Stimulated activated CD8-positive, alpha-beta memory T cell treated with anti-CD3 and anti-CD28 coated beads, Interleukin-12 subunit alpha, Interleukin-12 subunit beta, amount 100 ng/mL, for 24 hours (primary cell): Measurements from ENCODE around the gene HOXD4.

Experiments used
- DNase-seq: peaks from one replicate; pipeline ENCODE4 v3.0.0-alpha.2; 2020; ENCODE audit errors: extremely low read depth

Gene HOXD4

DNA sequence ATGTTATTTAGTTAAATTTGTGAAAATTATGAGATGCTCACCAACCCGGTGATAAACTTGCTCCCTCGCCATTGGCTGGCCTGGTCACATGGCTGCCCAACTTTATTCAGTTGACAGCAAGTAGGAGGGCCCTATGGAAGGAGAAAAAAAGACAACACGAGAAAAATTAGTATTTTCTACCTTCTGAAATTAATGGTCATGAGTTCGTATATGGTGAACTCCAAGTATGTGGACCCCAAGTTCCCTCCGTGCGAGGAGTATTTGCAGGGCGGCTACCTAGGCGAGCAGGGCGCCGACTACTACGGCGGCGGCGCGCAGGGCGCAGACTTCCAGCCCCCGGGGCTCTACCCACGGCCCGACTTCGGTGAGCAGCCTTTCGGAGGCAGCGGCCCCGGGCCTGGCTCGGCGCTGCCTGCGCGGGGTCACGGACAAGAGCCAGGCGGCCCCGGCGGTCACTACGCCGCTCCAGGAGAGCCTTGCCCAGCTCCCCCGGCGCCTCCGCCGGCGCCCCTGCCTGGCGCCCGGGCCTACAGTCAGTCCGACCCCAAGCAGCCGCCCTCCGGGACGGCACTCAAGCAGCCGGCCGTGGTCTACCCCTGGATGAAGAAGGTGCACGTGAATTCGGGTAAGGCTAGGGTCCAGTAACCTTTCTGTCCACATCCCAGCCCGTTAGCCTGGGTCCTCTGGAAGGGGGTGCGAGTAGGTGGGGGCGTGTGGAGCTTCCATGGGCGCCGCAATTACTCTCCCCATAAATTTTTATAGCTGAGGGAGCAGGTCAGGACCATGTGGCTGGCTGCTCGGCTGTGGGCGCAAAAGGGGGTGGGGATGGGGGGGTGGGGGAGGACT, at the start of gene HOXD4:
Gene HOXD4, plus strand, starts transcription at position 109 of the 846 bp plus-strand sequence. Its CDS starts 84 bp downstream, at position 193.
- DNase-seq = no peak

GRCh38 chr2:176101842-176102241, 49.5 kb upstream of the HOXD4 start:
- DNase-seq = no peak

DNA sequence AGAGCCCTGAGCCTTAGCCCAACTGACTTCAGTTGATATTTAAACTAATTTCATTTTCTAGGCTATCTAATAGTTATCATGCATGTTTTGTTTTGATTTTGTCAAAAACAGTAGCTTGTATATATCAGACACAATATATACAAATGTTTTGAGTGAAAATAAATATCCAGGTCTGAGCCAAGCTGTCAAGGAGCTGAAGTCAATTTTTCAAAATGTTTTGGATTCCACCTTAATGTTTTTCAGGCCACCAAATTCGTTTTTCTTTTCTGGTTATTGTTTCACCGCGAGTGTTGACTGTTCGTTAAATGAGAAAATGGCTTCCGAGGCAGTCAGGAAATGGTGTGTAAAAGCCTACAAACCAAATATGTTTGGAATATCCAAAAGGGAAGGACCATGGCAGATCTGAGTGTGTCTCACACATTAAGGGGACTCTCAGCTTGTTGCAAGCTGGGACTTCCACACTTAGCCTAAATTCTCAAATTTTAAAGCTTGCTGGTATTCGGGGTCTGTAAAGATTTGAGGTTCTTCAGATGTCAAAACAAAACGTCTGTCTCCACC, 49.0 kb upstream of the HOXD4 start:
- no peak for DNase-seq

DNA sequence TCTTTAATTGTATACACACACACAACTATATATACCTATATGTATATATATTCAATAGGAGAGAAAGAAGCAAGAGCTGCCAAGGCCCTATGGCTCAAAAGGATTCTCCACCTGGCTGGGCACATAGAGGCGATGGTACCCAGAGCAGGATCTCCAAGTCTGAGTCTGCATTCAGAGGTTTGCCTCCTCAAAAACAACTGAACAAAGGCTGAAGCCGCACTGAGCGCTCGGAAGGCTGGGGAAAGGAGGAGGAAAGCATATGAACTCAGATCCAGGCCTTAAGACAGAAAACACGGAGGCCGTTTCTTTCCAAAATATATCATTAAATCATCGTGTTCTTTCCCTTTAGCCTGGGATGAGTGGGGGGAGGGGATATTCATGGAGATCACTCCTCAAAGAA, 48.2 kb upstream of the HOXD4 start:
- DNase-seq = no peak

DNA sequence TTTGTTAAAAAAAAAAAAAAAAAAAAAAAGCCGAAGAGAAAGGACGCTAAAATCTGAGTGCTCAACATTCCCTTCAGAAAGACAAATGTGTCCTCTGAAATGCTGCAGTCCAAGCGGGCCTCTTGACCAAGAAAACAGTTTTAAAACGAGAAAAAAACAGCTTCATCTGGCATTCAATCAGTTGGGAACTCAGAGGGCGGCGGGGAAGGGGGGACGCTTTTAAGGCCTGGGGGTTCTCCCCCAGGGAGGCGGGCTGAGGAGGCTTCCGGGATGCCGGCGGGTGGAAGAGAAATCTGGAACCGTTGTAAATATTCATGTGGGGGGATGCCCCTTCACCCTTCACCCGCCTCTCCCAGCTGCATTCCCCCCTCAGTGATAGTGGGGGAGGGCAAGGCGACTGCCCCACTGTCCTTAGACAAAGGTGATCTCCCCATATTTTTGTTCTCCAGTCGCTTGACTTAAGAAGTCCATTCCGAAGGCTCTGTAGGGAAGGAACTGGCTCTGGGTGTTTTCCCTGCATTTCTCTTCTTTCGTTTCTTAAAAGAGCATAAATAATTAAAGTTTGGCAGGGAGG, 47.5 kb upstream of the HOXD4 start:
- DNase-seq = no peak

GRCh38 chr2:176104316-176105077, 46.9 kb upstream of the HOXD4 start:
- no peak for DNase-seq

DNA sequence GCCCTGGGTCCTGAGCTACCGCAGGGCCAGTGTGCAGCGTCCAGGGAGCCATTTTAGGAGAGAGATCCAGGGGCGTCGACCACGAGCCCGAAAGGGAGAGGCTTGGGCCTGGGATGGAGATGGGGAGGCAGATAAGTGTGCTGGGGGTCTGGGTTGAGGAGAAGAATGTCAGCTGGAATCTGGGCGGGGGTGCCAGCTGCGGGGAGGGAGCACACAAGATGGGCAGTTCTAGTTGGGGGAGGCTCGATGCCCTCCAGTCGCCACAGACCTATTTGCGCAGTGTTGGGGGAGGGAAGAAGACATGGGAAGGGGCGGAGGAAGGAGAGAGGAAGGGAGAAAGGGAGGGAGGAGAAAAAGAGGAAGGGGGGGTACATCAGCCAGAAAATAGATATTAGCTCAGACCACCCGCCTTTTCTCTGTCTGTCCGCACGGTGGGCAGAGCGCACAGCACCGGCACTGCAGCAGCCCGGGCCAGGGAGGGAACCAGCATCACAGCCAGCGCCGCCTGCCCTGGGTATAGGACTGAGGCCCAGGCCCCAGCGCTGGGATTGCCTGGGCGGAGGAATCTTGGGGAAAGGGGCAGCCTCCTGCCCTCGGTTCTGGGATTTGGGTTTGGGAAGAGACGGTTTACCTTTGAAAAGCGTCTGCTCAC, 46.1 kb upstream of the HOXD4 start:
- no peak for DNase-seq

DNA sequence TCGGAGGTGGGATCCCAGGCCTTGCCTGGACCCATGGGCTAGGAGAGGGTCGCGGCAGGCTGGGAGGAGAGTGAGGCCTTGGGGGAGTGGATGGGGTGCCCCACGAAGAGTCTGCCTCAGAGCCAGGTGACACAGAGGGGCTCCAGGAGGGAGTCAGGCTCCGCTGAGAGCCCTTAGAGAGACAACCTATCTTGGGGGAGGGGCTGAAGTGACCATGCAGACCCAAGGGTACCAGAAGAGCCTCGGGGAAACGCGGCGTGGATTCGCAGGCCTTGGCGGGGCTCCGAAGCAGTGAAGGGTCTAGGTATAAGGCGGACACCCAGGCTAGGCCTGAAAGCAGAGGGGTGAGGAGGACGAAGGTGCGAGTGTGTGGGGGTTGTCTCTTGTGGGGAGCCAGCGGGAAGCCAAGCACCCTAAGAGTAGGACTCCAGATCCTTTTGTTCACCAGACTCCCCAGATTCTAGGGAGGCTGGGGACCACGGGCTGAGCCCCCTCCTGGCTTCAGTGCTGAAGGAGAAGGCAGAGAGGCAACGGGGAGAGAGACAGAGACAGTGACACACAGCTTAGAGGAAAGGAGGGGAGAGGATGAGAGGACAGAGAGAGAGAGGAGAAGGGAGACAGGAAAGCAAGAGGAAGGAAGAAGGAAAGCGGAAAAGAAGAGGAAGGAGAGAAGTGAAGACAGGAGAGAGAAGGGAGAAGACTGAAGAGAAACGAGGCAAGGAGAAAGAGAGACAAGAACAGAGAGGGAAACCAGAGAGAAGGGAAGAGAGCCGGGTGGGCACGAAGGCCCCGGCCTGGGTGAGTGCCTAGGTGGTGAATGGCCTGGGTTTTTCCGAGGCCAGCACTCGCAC, 45.4 kb upstream of the HOXD4 start:
- no peak for DNase-seq

DNA sequence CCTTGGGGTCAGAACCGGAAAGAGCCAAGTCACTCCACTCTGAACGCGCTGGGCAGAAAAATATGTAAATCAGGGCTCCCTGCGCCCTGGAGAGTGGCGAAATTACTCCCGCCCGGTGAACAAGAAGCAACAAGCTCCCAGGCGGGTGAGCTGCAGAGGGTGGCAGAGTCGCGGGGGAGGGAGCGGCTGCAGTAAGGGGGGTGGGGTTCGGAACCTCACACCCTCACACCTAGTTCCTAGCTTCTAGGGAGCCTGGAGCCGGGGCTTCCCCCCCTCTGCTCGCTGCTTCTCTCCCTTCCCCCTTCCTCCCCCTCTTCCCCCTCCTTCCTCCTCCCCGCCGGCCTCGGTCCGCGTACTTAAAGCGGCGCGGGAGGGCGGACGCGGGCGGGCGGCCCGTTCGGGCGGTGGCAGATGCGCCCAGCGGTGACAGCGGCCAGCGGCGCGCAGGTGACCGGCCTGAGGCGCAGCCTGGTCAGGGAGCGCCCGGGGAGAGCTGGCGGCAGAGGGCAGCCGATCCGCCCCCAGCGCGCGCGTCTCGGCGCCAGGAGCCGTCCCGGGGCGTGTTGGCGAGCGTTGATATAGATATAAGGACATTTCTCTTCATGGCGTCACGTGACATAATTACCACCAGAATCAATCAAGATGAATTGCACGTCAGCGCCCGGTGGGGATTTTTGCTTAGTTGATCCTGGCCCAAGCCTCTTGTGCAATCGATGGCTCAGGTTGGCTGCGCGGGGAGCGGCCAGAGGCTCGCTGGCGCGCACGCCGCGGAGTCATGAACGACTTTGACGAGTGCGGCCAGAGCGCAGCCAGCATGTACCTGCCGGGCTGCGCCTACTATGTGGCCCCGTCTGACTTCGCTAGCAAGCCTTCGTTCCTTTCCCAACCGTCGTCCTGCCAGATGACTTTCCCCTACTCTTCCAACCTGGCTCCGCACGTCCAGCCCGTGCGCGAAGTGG, 44.5 kb upstream of the HOXD4 start, which contains the start of gene HOXD11:
Gene HOXD11, plus strand, starts transcription at position 700 of the 959 bp plus-strand sequence. Its CDS starts 76 bp downstream, at position 776.
- no peak for DNase-seq

- DNase-seq = no peak
Measured at GRCh38 chr2:176107731-176108181, 43.6 kb upstream of the HOXD4 start.

DNA sequence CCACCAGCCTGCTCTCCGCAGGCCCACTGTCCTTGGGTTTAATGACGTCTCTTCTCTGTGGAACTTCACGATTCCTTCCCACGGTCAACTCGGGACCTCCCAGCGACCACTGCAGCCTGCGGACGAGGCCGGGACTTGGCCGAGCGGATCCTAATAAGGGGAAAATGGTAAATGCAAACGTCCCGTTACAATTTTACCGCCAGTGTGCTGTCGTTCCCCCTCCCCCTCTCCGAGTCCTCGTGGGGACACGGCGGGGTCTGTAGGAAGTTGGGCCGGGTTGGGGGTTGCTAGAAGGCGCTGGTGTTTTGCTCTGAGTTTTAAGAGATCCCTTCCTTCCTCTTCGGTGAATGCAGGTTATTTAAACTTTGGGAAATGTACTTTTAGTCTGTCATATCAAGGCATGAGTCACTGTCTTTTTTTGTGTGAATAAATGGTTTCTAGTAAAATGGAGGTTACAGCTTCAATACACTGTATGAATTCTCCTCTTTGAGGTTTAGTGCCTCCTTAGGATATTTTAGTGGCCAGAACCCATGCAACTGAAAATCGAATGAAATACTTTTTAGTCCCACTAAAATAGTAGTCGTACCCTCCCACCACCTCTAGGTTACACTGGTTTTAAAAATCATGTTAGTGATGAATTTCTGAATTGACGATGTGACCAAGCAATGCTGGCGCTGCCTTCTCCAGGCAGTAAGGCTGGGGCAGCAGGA, 42.0 kb upstream of the HOXD4 start:
- no peak for DNase-seq

DNA sequence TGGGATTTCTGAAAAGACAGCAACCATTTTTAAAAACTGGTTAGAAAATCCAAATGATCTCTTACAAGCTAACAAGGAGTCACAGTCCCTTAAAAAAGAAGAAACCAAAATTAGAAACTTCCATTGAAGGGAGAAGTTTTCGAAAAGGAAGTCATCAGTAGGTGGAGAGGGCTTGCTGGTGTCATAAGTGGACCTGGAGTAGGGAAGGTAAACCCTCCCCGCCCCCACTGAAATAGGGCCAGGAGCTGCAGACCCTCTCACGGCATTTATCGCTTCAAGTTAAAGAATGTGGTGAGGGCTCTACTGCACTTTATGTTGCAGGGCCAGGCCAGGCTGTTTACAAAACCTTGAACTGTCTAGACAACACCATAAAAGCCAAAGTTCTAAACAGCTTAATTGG, 41.4 kb upstream of the HOXD4 start:
- DNase-seq = no peak

DNA sequence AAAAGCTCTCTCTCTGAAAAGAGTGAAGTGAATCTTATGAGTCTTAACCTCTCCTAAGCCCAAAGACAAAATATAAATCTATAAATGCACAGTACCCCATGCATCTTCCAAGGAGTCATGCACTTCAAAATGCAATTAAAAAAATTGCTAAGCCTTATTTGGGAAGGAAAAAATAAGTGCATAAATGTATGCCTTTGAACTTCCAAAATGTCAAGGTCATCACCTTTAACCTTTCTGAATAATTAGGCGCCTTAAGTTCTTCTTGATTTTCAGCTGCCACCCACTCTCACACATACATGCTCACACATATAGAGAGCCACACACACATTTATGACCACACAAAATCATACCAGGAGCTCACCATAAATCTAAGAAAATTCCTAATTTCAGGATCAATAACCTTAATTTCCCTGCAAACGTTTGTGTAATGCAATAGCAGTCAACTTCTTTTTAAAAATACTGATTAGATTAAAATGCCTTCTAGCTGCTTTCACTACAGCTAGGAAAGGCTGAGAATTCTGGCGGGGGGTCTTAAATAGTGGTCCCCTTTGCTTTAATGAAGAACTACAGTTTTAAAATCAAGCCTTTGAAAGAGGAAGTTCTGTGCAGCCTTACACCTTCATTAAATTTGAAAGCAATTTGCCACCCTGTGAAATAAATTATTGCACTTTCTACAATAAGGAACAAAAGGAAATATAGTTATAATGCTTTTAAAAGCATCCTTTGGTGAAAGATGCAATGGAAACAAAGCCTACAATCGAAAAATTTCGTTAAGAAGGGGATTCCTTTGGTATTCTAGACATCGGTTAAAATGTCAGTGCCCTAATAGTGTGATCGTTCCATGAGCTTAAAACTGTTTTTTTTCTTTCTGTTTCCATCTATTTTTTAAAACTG, 40.7 kb upstream of the HOXD4 start:
- no peak for DNase-seq

DNA sequence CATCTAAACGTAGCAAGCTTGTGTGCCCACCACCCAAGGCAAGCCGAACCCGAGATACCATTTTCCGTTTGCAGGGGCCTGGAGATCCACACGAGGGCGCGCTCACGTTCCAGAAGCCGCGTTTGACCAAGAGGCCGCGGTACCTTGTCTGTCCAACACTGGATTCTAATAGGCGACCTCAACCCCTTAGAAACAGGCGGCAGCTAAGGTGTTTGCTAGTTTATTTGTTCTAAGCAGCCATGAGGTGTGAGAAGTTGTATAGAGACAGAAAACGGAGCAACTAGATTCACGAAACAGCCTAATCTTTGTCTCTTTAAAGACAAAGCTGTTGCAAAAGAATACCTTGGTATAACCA, 40.1 kb upstream of the HOXD4 start:
- no peak for DNase-seq

DNA sequence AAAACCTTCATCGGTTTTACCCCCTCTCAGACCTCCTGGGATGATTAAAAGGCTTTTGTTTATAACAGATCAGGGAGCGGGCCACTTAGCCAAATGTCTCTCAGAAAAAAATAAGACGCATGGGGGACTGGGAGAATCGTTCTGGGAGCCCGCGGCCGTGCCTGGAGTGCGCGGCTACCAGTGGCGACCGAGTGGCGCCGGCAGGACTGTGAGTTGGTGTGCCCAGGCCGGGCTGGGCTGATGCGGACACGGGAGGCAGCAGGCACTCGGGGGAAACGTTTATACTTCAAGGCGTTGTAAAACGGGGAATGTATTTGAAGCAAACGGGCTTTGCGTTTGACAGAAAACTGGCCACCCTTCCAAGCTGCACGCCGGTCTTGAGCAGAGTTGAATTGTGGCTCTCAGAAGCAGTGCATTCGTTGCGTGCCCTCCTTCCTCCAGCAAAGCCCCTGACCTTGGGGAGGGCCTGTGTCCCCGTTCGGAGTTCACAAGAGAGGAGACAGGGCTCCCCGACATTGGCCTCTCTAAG, 39.4 kb upstream of the HOXD4 start:
- no peak for DNase-seq

DNA sequence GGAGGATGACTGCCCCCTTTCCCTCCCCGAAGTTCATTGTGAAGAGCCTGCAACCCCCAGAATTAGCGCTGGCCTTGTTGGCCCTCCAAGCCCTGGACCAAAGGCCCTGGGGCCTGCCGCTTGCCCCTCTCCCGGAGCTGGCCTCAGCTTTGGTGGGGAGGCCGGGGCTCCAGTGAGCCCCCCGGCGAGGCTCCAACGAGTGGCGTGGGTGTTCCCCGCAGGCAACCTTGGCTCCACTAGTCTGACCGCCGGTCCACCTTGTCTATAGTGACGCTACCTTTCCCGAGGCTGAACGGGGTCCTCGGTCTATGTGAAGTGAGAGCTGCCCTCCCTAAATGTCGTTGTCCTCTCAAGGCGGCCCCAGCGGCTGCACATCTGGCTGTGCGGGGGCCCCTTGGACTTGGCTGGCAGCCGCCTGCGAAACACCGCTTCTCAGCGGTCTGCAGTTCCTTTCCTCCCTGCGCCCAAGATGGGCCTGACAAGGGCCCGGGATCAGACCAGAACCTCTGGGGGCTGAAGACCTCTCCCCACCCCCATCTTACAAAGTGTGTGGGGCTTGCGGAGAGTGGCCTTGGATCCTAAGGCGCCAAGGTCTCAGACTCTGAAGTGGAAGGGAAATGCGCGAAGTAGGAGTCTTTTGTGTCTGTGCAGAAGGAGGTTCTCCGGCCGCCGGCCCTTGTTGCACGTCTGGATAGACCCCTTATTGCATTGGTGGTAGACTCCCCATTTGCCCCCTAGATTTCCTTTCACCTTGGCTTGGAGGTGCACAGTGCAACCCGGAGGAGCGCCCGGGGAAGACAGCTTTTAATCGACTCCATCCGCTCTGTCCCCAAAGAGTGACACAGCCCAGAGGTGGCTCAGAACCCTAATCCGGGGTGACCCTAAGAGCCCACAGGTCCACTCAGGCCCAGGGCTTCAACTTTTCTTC, 38.7 kb upstream of the HOXD4 start:
- no peak for DNase-seq
